GM12891 (cell line): ENCODE results near the gene ADAMTSL1.

ENCODE experiments used
- POLR2A ChIP-seq: IDR thresholded peaks from 2 replicates; pipeline ENCODE4 v1.6.1; 2011; ENCODE audit warnings: low read depth, low read length, control low read depth
- POLR2AphosphoS5 ChIP-seq: IDR thresholded peaks from 2 replicates; pipeline ENCODE4 v1.6.1; 2011; ENCODE audit warnings: low read depth, low read length, control low read depth
- SPI1 ChIP-seq: IDR thresholded peaks from 2 replicates; pipeline ENCODE4 v1.6.1; 2011; ENCODE audit warnings: low read depth, low read length, control low read depth

- TF ChIP-seq POLR2A (no peak), POLR2AphosphoS5 (no peak), SPI1 (no peak)
Measured at GRCh38 chr9:18507151-18507550, 33.2 kb downstream of the ADAMTSL1 start.
